ENCODE measurements around the gene VTI1A.

The VTI1A gene

GRCh38 chr10:112634096-112634830, 187.2 kb downstream of the VTI1A start:
- no peak for DNase-seq

GRCh38 chr10:112637901-112638300, 190.9 kb downstream of the VTI1A start:
- no peak for DNase-seq

- DNase-seq, result no peak
Measured at GRCh38 chr10:112639298-112639697, 192.3 kb downstream of the VTI1A start.

GRCh38 chr10:112640638-112641037, 193.6 kb downstream of the VTI1A start:
- no peak for DNase-seq

- no peak for DNase-seq
Measured at GRCh38 chr10:112643600-112644264, 196.7 kb downstream of the VTI1A start.

GRCh38 chr10:112644265-112644645, 197.2 kb downstream of the VTI1A start:
- no peak for DNase-seq

DNA sequence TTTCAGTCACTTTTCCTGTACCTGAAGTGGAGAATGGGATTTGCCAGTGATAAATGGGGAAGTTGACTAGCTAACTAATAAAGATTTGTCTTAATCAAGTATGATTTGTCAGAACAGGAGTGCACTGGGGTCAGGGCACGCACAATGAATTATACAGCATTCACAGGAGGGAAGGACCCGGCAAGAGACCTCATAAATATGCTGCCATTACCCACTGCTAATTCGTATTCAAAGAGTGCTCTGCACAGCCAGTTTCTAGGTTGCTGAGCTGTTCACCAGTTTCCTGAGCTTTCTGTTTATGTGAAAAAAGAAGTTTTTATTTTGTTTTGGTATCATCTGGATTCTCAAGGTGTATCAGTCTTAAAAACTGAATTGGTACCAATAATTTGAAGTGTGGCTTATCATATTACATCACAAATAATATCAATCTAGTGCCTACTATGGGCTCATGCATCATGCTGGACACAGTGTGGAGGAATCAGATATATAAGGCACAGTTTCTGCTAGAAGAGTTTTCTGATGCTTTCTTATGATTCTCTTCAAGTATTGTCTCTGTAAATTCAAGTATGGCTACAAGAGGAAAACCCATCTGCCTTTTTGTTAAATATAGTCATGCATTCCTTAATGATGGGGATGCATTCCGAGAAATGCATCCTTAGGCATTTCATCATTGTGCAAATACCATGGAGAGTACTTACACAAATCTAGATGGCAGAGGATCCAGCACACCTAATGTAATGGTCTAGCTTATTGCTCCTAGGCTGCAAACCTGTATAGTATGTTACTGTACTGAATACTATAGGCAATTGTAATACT, 202.2 kb downstream of the VTI1A start:
- DNase-seq, result no peak

- no peak for DNase-seq
Measured at GRCh38 chr10:112649822-112650152, 202.8 kb downstream of the VTI1A start.

DNA sequence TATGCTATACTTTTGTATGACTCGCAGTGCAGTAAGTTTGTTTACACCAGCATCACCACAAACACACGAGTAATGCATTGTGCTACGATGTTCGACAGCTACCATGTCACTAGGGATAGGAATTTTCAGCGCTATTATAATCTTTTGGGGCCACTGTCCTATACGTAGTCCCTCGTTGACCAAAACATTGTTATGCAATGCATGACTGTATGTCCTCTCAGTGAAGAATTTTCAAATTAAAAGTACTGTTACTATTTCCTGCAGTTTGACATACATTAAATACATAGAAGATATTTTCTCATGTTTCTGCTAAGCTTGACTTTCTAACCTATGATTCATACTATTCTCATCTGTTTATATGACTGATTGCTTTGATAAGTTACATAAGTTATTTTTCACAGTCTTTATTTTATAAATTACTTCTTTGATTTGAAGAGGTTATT, 203.6 kb downstream of the VTI1A start:
- DNase-seq, result no peak

DNA sequence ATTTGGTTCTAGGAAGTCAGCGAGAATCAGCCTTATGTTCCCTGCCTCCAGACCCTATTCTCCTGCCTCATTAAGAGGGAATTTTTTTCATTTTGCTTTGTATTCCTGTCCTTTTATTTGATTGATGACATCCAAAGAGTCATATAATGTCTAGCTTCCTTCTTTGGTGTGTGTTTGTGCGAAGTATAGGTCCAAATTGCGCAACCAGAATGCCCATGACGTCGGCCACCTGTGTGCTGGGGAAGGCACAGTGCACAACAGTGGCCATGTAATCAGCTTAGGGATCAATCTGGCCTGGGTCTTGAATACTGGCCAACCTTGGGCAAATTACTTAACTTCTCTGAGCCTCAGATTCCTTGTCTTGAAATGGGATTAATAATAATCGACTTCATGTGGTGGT, 206.2 kb downstream of the VTI1A start:
- no peak for DNase-seq

DNA sequence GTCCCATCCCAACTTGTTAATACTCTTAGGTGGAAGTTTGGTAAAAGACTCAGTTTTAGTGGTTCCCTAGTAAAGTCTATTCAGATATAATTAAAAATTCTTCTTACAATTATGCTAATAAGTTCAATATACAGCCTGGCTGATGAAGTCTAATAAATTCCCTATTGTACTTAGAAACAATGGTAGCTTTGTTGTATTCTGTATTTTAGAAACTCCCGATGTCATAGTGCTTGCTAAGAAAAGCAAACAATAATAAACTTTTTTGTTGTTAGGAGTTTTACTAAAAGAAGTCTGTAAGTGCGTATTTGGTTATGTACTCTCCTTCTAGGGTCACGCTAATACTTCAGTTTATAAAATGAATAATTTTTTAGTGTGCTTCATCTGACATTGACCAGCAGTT, 206.8 kb downstream of the VTI1A start:
- DNase-seq, result no peak

DNA sequence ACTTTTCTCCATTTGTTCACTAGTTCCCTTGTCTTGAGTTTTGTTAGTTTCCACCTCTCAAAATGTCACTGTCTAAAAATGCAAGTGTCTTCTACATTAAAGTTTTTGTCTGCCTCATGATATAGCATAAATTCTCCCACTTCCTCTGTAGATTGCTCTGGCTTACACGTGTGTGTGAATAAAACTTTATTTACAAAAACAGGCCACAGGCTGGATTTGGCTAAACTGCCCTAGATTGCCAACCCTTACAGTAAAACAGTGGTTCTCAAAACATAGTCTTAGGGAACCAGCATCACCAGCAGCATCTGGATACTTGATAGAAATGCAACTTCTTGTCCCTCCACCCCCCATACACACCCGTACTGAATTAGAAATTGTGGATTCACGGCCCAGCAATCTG, 207.8 kb downstream of the VTI1A start:
- no peak for DNase-seq

DNA sequence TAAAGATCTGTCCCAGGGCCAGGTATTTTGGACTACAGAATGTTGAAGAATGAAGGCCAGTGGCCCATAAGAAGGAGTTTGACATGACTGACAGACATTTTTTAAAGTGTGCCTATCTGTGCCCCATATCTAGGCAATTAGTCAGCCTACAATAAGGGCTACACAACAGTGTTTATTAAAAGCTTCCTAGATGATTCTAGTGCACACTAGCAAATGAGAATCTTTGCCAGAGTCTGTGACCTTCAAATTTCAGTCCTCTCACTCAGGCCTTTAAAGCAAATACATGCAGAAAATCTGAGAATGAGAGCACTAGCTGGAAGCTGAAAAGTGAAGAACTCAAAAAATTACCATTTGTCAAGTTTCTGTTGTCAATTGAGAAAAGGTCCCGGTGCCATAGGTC, 208.7 kb downstream of the VTI1A start:
- DNase-seq, result no peak

DNA sequence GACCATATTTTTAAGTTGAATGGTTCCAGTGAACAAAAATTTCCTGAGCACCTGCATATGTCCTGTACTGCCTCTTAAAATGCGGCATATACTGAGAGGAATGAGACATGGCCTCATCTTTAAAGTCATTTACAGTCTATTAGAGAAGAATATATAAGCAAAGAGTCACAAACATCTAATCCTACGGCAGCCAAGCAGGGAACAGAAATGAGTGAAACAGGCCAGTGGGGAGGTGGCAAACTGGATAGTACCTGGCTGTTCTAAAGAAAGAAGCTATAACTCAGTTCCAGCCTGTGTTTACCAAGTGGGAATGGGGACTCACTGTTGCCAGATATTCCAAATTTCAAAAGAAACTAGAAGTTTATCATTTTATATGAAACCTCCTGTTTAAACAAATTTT, 211.4 kb downstream of the VTI1A start:
- DNase-seq, result no peak

- DNase-seq, result no peak
Measured at GRCh38 chr10:112658900-112659638, 212.1 kb downstream of the VTI1A start.

GRCh38 chr10:112663234-112664125, 216.5 kb downstream of the VTI1A start:
- no peak for DNase-seq

GRCh38 chr10:112666094-112666493, 219.1 kb downstream of the VTI1A start:
- no peak for DNase-seq

GRCh38 chr10:112669989-112670388, 223.0 kb downstream of the VTI1A start:
- no peak for DNase-seq

DNA sequence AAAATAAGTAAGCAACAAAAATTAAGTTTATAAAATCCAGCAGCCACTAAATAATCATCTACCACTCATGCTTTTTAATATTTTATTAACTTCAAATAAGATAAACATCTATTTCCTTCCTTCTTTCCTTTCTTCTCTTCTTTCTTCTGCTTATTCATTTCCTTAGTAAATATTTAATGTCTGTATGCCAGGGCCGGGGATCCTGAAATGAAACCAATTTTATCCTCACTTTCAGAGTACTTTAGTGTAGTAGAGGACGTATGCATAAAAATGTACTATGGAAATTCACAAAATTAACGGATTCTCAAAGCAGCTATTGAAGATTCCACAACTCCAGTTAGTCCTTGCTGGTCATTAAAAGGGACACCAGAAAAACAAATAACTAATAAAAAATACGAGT, 224.7 kb downstream of the VTI1A start:
- no peak for DNase-seq

GRCh38 chr10:112672706-112673105, 225.7 kb downstream of the VTI1A start:
- no peak for DNase-seq

Measured in nucleus accumbens (tissue), 56 donors.